ENCODE data around the gene LTN1.

GRCh38 chr21:28993293-28993629 lies 584 bp upstream of the LTN1 start:
- no peak for TF ChIP-seq CTCF (IDR thresholded peaks at IDR 0.05)
- no peak for TF ChIP-seq GABPA (IDR thresholded peaks at IDR 0.05; ENCODE audit: low read depth)
- TF ChIP-seq YY1 (IDR thresholded peaks at IDR 0.05; ENCODE audit: low read depth), result no peak
- TF ChIP-seq GATA2 (CRISPR knock-in tag; IDR thresholded peaks at IDR 0.05), result no peak
- TF ChIP-seq EZH2phosphoT487 (IDR thresholded peaks at IDR 0.05; ENCODE audit: borderline replicate concordance, low read depth), result no peak
- TF ChIP-seq SIN3A (IDR thresholded peaks at IDR 0.05; ENCODE audit: borderline replicate concordance, low read depth, low read length), result no peak
- no peak for TF ChIP-seq RFX5 (IDR thresholded peaks at IDR 0.05; ENCODE audit: low read length)
- no peak for TF ChIP-seq TAF1 (IDR thresholded peaks at IDR 0.05; ENCODE audit: borderline replicate concordance, low read depth, low read length)

All from SK-N-SH (cell line).